Esophagus muscularis mucosa (tissue), 4 donors: ENCODE data around the gene ZNF598. TPM values are rescaled to one million over a fixed set of nuclear protein-coding genes. Genes with fewer than 3 reads are reported as not detected.

Source experiments
- DNase-seq: peaks from one replicate; pipeline ENCODE4 v3.0.0-alpha.2; 2017; ENCODE audit errors: extremely low spot score
- H3K27ac ChIP-seq, 4 donors: fragments of 200-600 bp; sonication (generic); replicated peaks in 1 of 4; 1 replicate in 3 of 4; 2 replicates in 1 of 4; pipeline ENCODE4 v1.5.1; 2016 to 2019; ENCODE audit warnings: mild to moderate bottlenecking in 1 of 4
- H3K27me3 ChIP-seq, 4 donors: fragments of 200-600 bp; sonication (generic); one replicate each; pipeline versions ENCODE4 v1.5.1 to v1.6.0; 2016 to 2019
- H3K36me3 ChIP-seq, 4 donors: fragments of 200-600 bp; sonication (generic); one replicate each; pipeline ENCODE4 v1.5.1; 2016 to 2019
- H3K4me1 ChIP-seq, 4 donors: fragments of 200-600 bp; sonication (generic); one replicate each; pipeline ENCODE4 v1.5.1; 2016 to 2019
- H3K4me3 ChIP-seq, 4 donors: fragments of 200-600 bp; sonication (generic); 1 replicate in 2 of 4; 2 replicates in 2 of 4; pipeline ENCODE4 v1.5.1; 2016 to 2019; ENCODE audit warnings: mild to moderate bottlenecking in 4 of 4, moderate library complexity in 1 of 4
- H3K9me3 ChIP-seq, 4 donors: fragments of 200-600 bp; sonication (generic); 1 replicate in 3 of 4; 2 replicates in 1 of 4; pipeline ENCODE4 v1.5.1; 2016 to 2019
- EP300 ChIP-seq: sonication (generic); formaldehyde crosslinking; IDR thresholded peaks from one replicate; pipeline ENCODE4 v1.6.1; 2017; ENCODE audit warnings: antibody characterized with exemption
- POLR2A ChIP-seq: fragments of 450-650 bp; IDR thresholded peaks from one replicate; pipeline ENCODE4 v1.6.1; 2017; ENCODE audit warnings: antibody characterized with exemption, moderate library complexity, mild to moderate bottlenecking, low read depth
- POLR2AphosphoS5 ChIP-seq, 2 donors: sonication (generic); formaldehyde crosslinking; IDR thresholded peaks; one replicate each; pipeline ENCODE4 v1.6.1; 2017; ENCODE audit warnings: antibody characterized with exemption in 2 of 2
- whole genome bisulfite sequencing: methylation state at CpG from one replicate; pipeline ENCODE4 v1.1.5; 2018; 5-methylcytosine and 5-hydroxymethylcytosine counted together
- intact Hi-C: fragments of 100-400 bp; cut with DNase I; formaldehyde crosslinking; loops from one replicate; pipeline ENCODE4 v1.15.1; 2023
- total RNA-seq, 4 donors: library from RNA; depleted of rRNA; stranded (reverse); fragments of >200 nt; gene quantifications; one replicate each; pipeline versions ENCODE4 v1.1.0 to v1.2.1, GENCODE V29; 2016
- TF ChIP-seq, protein P1 (sequence below), 3 experiments: fragments of 200-600 bp in 2 of 3; fragments of 450-650 bp in 1 of 3; sonication (generic) in 2 of 3; IDR thresholded peaks; one replicate each; pipeline ENCODE4 v1.5.1; 2017 to 2019; ENCODE audit warnings: antibody characterized with exemption in 3 of 3, mild to moderate bottlenecking in 2 of 3, moderate library complexity in 1 of 3

Gene ZNF598
- total RNA-seq, 4 donors from 2014 or later, result 23.3 to 46.5 (median 34.9) TPM

GRCh38 chr16:2056077-2056476 lies 46.5 kb upstream of the ZNF598 start:
- Histone ChIP-seq H3K9me3 (no peaks in the 10 kb centered on the region), H3K36me3 (peaks cover 35 to 96% (median 90%) of the 10 kb centered on the region in 4 donors), H3K27me3 (no peaks in the 10 kb centered on the region), H3K27ac (no peak overlapping the region), H3K4me3 (no peak overlapping the region), H3K4me1 (no peaks in the 10 kb centered on the region)
- intact Hi-C loops, result no loop called here
- TF ChIP-seq, protein P1, sequence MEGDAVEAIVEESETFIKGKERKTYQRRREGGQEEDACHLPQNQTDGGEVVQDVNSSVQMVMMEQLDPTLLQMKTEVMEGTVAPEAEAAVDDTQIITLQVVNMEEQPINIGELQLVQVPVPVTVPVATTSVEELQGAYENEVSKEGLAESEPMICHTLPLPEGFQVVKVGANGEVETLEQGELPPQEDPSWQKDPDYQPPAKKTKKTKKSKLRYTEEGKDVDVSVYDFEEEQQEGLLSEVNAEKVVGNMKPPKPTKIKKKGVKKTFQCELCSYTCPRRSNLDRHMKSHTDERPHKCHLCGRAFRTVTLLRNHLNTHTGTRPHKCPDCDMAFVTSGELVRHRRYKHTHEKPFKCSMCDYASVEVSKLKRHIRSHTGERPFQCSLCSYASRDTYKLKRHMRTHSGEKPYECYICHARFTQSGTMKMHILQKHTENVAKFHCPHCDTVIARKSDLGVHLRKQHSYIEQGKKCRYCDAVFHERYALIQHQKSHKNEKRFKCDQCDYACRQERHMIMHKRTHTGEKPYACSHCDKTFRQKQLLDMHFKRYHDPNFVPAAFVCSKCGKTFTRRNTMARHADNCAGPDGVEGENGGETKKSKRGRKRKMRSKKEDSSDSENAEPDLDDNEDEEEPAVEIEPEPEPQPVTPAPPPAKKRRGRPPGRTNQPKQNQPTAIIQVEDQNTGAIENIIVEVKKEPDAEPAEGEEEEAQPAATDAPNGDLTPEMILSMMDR (IDR thresholded peaks at IDR 0.05), result peak in 2 of 3 experiments; percentile 9 to 19
- no peak for TF ChIP-seq EP300
- no peak for DNase-seq
- 71% methylated on average over 10 of the region's 15 CpGs for WGBS

DNA sequence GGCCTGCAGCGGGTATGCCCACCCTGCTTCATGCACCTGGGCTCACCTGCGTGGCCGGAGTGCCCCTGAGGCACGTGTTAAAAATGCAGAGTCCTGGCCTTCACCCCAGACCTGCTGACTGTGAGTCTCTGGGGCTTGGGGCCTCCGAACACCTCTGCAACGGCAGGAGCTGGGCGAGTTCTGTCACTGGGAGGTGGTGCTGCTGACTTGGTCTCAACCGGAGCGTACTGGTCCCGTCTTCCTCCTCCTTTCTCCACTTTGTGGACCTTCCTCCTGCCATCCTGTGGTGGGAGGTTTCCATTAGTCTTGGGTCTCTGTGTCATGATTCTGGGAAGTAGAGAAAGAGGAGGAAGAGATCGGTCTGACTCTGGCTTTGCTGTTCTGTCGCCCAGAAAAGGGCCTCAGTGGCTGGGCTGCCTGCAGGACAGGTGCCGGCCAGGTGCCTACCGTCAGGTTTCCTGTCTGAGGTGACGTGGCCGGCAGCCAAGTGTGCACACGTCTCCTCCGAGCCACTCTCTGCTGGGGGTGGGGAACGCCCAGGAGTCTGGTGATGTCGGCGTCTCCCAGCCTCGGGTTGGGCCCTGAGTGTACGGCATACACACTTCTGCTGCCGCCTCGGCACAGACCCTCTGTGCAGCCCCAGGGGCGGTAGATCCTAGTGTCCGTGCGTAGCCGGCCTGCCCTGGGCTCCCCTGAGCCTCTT lies 45.1 kb upstream of the ZNF598 start:
- H3K27me3 ChIP-seq, result no peaks in the 10 kb centered on the region
- TF ChIP-seq, protein P1 (IDR thresholded peaks at IDR 0.05), result no peak
- no peak for TF ChIP-seq POLR2A
- TF ChIP-seq EP300, result no peak
- TF ChIP-seq POLR2AphosphoS5 (IDR thresholded peaks at IDR 0.05), result no peak
- no peaks in the 10 kb centered on the region for H3K4me1 ChIP-seq
- H3K4me3 ChIP-seq, result no peak overlapping the region
- WGBS, result 88% methylated on average over 28 of the region's 29 CpGs
- DNase-seq, result no peak
- no peak overlapping the region for H3K27ac ChIP-seq
- intact Hi-C loops, result no loop called here
- H3K9me3 ChIP-seq, result no peaks in the 10 kb centered on the region
- peaks cover 30 to 95% (median 87%) of the 10 kb centered on the region in 4 donors for H3K36me3 ChIP-seq

GRCh38 chr16:2053897-2054296 lies 44.3 kb upstream of the ZNF598 start:
- DNase-seq, result no peak
- Histone ChIP-seq H3K4me1 (peaks cover 5 to 8% (median 7%) of the 10 kb centered on the region in 4 donors), H3K27ac (no peak overlapping the region), H3K9me3 (no peaks in the 10 kb centered on the region), H3K4me3 (no peak overlapping the region), H3K36me3 (peaks cover 30 to 88% (median 82%) of the 10 kb centered on the region in 4 donors), H3K27me3 (no peaks in the 10 kb centered on the region)
- WGBS, result 93% methylated on average over 17 of the region's 17 CpGs
- intact Hi-C loops, result no loop called here
- no peak for TF ChIP-seq POLR2AphosphoS5 (IDR thresholded peaks at IDR 0.05)
- TF ChIP-seq, protein P1 (IDR thresholded peaks at IDR 0.05), result no peak
- no peak for TF ChIP-seq POLR2A

DNA sequence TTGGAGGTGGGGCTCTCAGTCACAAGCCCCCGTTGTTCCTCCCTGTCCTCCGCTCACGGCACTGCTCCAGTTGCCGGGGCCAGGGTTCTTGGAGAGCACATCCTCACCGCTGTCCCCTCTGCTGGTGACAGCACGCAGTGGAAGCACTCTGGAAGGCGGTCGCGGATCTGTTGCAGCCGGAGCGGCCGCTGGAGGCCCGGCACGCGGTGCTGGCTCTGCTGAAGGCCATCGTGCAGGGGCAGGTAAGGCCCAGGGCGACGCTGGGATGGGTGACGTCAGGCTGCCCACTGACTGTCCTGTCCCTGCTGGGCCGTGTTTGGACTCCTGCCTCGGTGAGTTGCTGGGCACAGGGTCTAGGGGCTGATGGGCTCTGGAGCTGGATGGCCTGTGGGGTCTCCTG lies 43.6 kb upstream of the ZNF598 start:
- no peaks in the 10 kb centered on the region for H3K9me3 ChIP-seq
- no peaks in the 10 kb centered on the region for H3K27me3 ChIP-seq
- DNase-seq, result no peak
- no peak overlapping the region for H3K27ac ChIP-seq
- peaks cover 11 to 14% (median 14%) of the 10 kb centered on the region in 4 donors for H3K4me1 ChIP-seq
- intact Hi-C loops, result no loop called here
- WGBS, result 88% methylated on average over 10 of the region's 21 CpGs
- TF ChIP-seq, protein P1 (IDR thresholded peaks at IDR 0.05), result no peak
- TF ChIP-seq EP300 (no peak), POLR2AphosphoS5 (IDR thresholded peaks at IDR 0.05) (no peak), POLR2A (no peak)
- peaks cover 23 to 81% (median 75%) of the 10 kb centered on the region in 4 donors for H3K36me3 ChIP-seq
- no peak overlapping the region for H3K4me3 ChIP-seq
